ENCODE measurements around the gene BLCAP. TPM values are rescaled to one million over a fixed set of nuclear protein-coding genes. Genes with fewer than 3 reads are reported as not detected.
"Not testable (repeated sequence)": the region's sequence is repeated elsewhere in the genome, so short reads cannot be mapped to it uniquely, and the experiment has no call there.

BLCAP gene
- polyA plus RNA-seq, 1 donor, result 615 TPM

GRCh38 chr20:37556538-37556937 is 28.9 kb upstream of the BLCAP start:
- DNase-seq, result no peak

GRCh38 chr20:37554721-37555298 is 27.1 kb upstream of the BLCAP start:
- DNase-seq, result not testable (repeated sequence)

GRCh38 chr20:37552415-37552814 is 24.7 kb upstream of the BLCAP start:
- DNase-seq, result no peak

- DNase-seq, result not testable (repeated sequence)
These were observed 24.0 kb upstream of the BLCAP start for GRCh38 chr20:37551660-37552059.

GRCh38 chr20:37550101-37550920 is 22.6 kb upstream of the BLCAP start:
- DNase-seq, result not testable (repeated sequence)

- no peak for DNase-seq
These were observed 20.2 kb upstream of the BLCAP start for GRCh38 chr20:37547912-37548311.

- DNase-seq, result no peak
These were observed 17.8 kb upstream of the BLCAP start for GRCh38 chr20:37545516-37545915.

- no peak for DNase-seq
These were observed 16.7 kb upstream of the BLCAP start for GRCh38 chr20:37544386-37544785.

- no peak for DNase-seq
These were observed 16.2 kb upstream of the BLCAP start for GRCh38 chr20:37543828-37544227.

- DNase-seq, result no peak
These were observed 14.6 kb upstream of the BLCAP start for GRCh38 chr20:37542281-37542680.

GRCh38 chr20:37541326-37541725 is 13.7 kb upstream of the BLCAP start:
- no peak for DNase-seq

GRCh38 chr20:37540838-37541237 is 13.2 kb upstream of the BLCAP start:
- not testable (repeated sequence) for DNase-seq

GRCh38 chr20:37540001-37540400 is 12.3 kb upstream of the BLCAP start:
- no peak for DNase-seq

- DNase-seq, result no peak
These were observed 11.7 kb upstream of the BLCAP start for GRCh38 chr20:37539424-37539823.

GRCh38 chr20:37538003-37538402 is 10.3 kb upstream of the BLCAP start:
- no peak for DNase-seq

GRCh38 chr20:37537505-37537904 is 9.8 kb upstream of the BLCAP start:
- no peak for DNase-seq

- DNase-seq, result no peak
These were observed 7.9 kb upstream of the BLCAP start for GRCh38 chr20:37535443-37536132.

GRCh38 chr20:37534401-37535157 is 6.9 kb upstream of the BLCAP start:
- peak; percentile 81 for DNase-seq

- no peak for DNase-seq
These were observed 5.6 kb upstream of the BLCAP start for GRCh38 chr20:37533154-37533715.

- no peak for DNase-seq
These were observed 4.2 kb upstream of the BLCAP start for GRCh38 chr20:37531856-37532255.

GRCh38 chr20:37530696-37531095 is 3.0 kb upstream of the BLCAP start:
- DNase-seq, result no peak

GRCh38 chr20:37529968-37530600 is 2.4 kb upstream of the BLCAP start:
- no peak for DNase-seq

All from hindlimb muscle (tissue), 1 donor.